Peyer's patch (tissue), 4 donors: ENCODE results near the gene OPN3.

Experiments
- CTCF ChIP-seq, 6 experiments: fragments of 450-650 bp in 4 of 6; fragments of 200-600 bp in 2 of 6; sonication (generic) in 1 of 6; IDR thresholded peaks; one replicate each; pipeline ENCODE4 v1.5.1; 2017 to 2019; ENCODE audit warnings: antibody characterized with exemption in 6 of 6, mild to moderate bottlenecking in 3 of 6, moderate library complexity in 1 of 6
- POLR2A ChIP-seq, 2 donors: fragments of 450-650 bp; IDR thresholded peaks; one replicate each; pipeline ENCODE4 v1.5.1; 2017; ENCODE audit warnings: antibody characterized with exemption in 2 of 2, mild to moderate bottlenecking in 2 of 2, moderate library complexity in 2 of 2

- TF ChIP-seq CTCF (IDR thresholded peaks at IDR 0.05) (no peak), POLR2A (IDR thresholded peaks at IDR 0.05) (no peak)
Measured at GRCh38 chr1:241630005-241630404, 10.2 kb downstream of the OPN3 start.
